Neuronal stem cell (in vitro differentiated cells): Measurements from ENCODE around the gene SELL.

ENCODE experiments used
- DNase-seq: peaks from one replicate; pipeline ENCODE4 v3.0.0-alpha.2; 2013; ENCODE audit warnings: low spot score
- H2AFZ ChIP-seq: one replicate; pipeline ENCODE4 v1.6.1; 2013; ENCODE audit warnings: mild to moderate bottlenecking, low read length, inconsistent platforms
- H2AK5ac ChIP-seq: 2 replicates; pipeline ENCODE4 v1.6.1; 2013; ENCODE audit warnings: low read depth, mild to moderate bottlenecking, inconsistent platforms, low read length, moderate library complexity, mixed read lengths
- H2BK120ac ChIP-seq: 2 replicates; pipeline ENCODE4 v1.6.1; 2013; ENCODE audit warnings: low read depth, mild to moderate bottlenecking, inconsistent platforms, low read length, moderate library complexity, mixed read lengths
- H2BK12ac ChIP-seq: one replicate; pipeline ENCODE4 v1.6.1; 2013; ENCODE audit warnings: low read length, inconsistent platforms
- H2BK15ac ChIP-seq: 2 replicates; pipeline ENCODE4 v1.6.1; 2013; ENCODE audit warnings: mild to moderate bottlenecking, low read length, inconsistent platforms, mixed read lengths
- H2BK5ac ChIP-seq: one replicate; pipeline ENCODE4 v1.6.1; 2013; ENCODE audit warnings: inconsistent platforms, mild to moderate bottlenecking, low read length, moderate library complexity
- H3K14ac ChIP-seq: one replicate; pipeline ENCODE4 v1.6.1; 2013; ENCODE audit warnings: low read length, inconsistent platforms
- H3K18ac ChIP-seq: 2 replicates; pipeline ENCODE4 v1.6.1; 2013; ENCODE audit warnings: low read length, inconsistent platforms
- H3K23ac ChIP-seq: 2 replicates; pipeline ENCODE4 v1.6.1; 2013; ENCODE audit warnings: low read depth, mild to moderate bottlenecking, mixed read lengths, low read length, inconsistent platforms; ENCODE audit not compliant: poor library complexity
- H3K27ac ChIP-seq: replicated peaks from 3 replicates; pipeline ENCODE4 v1.5.1; 2013; ENCODE audit warnings: low read length, inconsistent platforms
- H3K27me3 ChIP-seq, 3 experiments: 2 replicates each; pipeline ENCODE4 v1.6.1; 2013; ENCODE audit warnings: low read length in 3 of 3, mild to moderate bottlenecking in 2 of 3, inconsistent platforms in 1 of 3, low read depth in 1 of 3, mixed read lengths in 1 of 3, moderate library complexity in 1 of 3; ENCODE audit not compliant: control insufficient read depth in 3 of 3, insufficient read depth in 3 of 3
- H3K36me3 ChIP-seq, 2 donors: replicated peaks in 1 of 2; 2 replicates each; pipeline ENCODE4 v1.6.1; 2013; ENCODE audit warnings: low read length in 2 of 2; ENCODE audit not compliant: control insufficient read depth in 2 of 2, insufficient read depth in 2 of 2
- H3K4ac ChIP-seq: 2 replicates; pipeline ENCODE4 v1.6.1; 2013; ENCODE audit warnings: inconsistent platforms, mild to moderate bottlenecking, low read length, moderate library complexity
- H3K4me1 ChIP-seq, 2 donors: 1 replicate in 1 of 2; 2 replicates in 1 of 2; pipeline ENCODE4 v1.6.1; 2013; ENCODE audit warnings: low read length in 2 of 2, low read depth in 1 of 2; ENCODE audit not compliant: control insufficient read depth in 2 of 2, insufficient read depth in 1 of 2
- H3K4me2 ChIP-seq: one replicate; pipeline ENCODE4 v1.6.1; 2013; ENCODE audit warnings: mild to moderate bottlenecking, low read length, inconsistent platforms; ENCODE audit not compliant: insufficient read depth, poor library complexity, severe bottlenecking
- H3K4me3 ChIP-seq, 2 donors: 2 replicates each; pipeline ENCODE4 v1.5.1; 2013; ENCODE audit warnings: low read length in 2 of 2, mild to moderate bottlenecking in 2 of 2, inconsistent platforms in 1 of 2, moderate library complexity in 1 of 2
- H3K79me1 ChIP-seq: one replicate; pipeline ENCODE4 v1.6.1; 2013; ENCODE audit warnings: low read depth, mild to moderate bottlenecking, inconsistent platforms, low read length, moderate library complexity
- H3K9ac ChIP-seq: one replicate; pipeline ENCODE4 v1.6.1; 2013; ENCODE audit warnings: mild to moderate bottlenecking, low read depth, low read length, inconsistent platforms; ENCODE audit not compliant: poor library complexity
- H3K9me3 ChIP-seq, 2 donors: replicated peaks in 1 of 2; 2 replicates each; pipeline versions ENCODE3 to v1.6.1; 2013; ENCODE audit warnings: low read length in 2 of 2, mild to moderate bottlenecking in 2 of 2, inconsistent platforms in 1 of 2, low read depth in 1 of 2, mixed read lengths in 1 of 2, moderate library complexity in 1 of 2; ENCODE audit not compliant: control insufficient read depth in 2 of 2, insufficient read depth in 1 of 2
- H4K8ac ChIP-seq: one replicate; pipeline ENCODE4 v1.6.1; 2013; ENCODE audit warnings: low read depth, mild to moderate bottlenecking, inconsistent platforms, low read length, moderate library complexity
- H4K91ac ChIP-seq: one replicate; pipeline ENCODE4 v1.6.1; 2013; ENCODE audit warnings: low read length, low read depth, mild to moderate bottlenecking, inconsistent platforms; ENCODE audit not compliant: poor library complexity
- WGBS, 2 donors: extraction: QIAGEN DNeasy Blood & Tissue Kit; methylation state at CpG; one replicate each; pipeline ENCODE4 v1.1.7; 2013; ENCODE audit warnings: missing lambda C conversion rate in 2 of 2, mixed read lengths in 1 of 2; ENCODE audit not compliant: insufficient read length in 2 of 2, insufficient replicate concordance in 1 of 2; ENCODE audit errors: extremely low coverage in 2 of 2; 5-methylcytosine and 5-hydroxymethylcytosine counted together

The SELL gene

DNA sequence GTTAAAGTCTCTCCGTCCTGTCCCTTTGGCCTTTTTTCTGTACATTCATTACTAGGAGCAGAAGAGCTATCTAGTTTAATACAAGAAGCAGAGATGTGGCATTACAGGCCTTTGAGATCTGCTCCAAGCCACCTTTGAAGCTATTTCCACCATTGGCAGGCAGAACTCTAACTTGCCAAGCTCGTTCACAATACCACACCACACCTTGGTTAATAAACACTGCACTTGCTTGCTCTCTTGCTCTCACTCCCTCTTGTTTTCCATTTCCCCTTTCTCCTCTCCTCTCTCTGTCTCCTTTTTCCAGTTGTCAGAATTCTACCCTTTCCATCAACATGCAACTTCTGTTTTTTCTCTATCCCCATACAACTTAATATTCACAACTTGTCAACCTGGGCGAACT lies 15.4 kb upstream of the SELL start:
- Histone ChIP-seq H3K9me3 (no peaks in the 10 kb centered on the region), H3K4ac (no peak overlapping the region), H3K4me1 (no peaks in the 10 kb centered on the region), H3K36me3 (no peaks in the 10 kb centered on the region), H3K4me3 (no peak overlapping the region), H2BK15ac (no peak overlapping the region), H2AFZ (no peak overlapping the region), H3K9ac (no peak overlapping the region), H3K23ac (no peak overlapping the region), H4K8ac (no peak overlapping the region), H3K18ac (no peak overlapping the region), H3K27ac (no peak overlapping the region), H2BK5ac (no peak overlapping the region), H3K4me2 (no peak overlapping the region), H3K14ac (no peak overlapping the region), H2BK12ac (no peak overlapping the region), H3K27me3 (peaks cover 0 to 4% (median 0%) of the 10 kb centered on the region in 3 experiments), H3K79me1 (no peaks in the 10 kb centered on the region), H4K91ac (no peak overlapping the region), H2AK5ac (no peak overlapping the region), H2BK120ac (no peak overlapping the region)
- WGBS, 2 donors = no CpG with 5 or more reads among the region's 3 CpGs
- DNase-seq = no peak

DNA sequence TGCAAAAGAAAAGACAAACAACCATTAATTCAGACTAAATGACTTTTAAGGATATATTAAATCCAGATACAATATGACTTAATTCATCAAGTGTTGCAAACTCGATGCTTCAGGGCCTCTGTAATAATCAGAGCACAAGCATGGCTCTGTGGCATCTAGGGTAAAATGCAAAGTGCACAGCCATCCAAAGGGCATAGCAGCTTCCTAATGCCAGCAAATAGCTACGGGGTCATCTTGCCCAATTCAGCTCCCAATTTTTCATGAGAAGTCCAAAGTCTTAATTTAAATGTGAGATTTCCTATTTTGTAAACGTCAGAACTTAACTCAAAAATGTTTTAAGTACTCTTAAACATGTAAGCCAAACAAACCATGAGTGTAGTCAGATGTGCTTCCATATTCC lies 14.5 kb upstream of the SELL start:
- Histone ChIP-seq H3K4me1 (no peaks in the 10 kb centered on the region), H3K27ac (no peak overlapping the region), H3K4me3 (no peak overlapping the region), H2AFZ (no peak overlapping the region), H3K4me2 (no peak overlapping the region), H3K27me3 (peaks cover 0 to 4% (median 0%) of the 10 kb centered on the region in 3 experiments), H2AK5ac (no peak overlapping the region), H4K91ac (no peak overlapping the region), H2BK5ac (no peak overlapping the region), H3K23ac (no peak overlapping the region), H3K9ac (no peak overlapping the region), H2BK12ac (no peak overlapping the region), H3K14ac (no peak overlapping the region), H3K36me3 (no peaks in the 10 kb centered on the region), H3K18ac (no peak overlapping the region), H2BK120ac (no peak overlapping the region), H3K4ac (no peak overlapping the region), H3K79me1 (no peaks in the 10 kb centered on the region), H3K9me3 (no peaks in the 10 kb centered on the region), H2BK15ac (no peak overlapping the region), H4K8ac (no peak overlapping the region)
- WGBS, 2 donors = no CpG with 5 or more reads among the region's 3 CpGs
- DNase-seq = no peak

DNA sequence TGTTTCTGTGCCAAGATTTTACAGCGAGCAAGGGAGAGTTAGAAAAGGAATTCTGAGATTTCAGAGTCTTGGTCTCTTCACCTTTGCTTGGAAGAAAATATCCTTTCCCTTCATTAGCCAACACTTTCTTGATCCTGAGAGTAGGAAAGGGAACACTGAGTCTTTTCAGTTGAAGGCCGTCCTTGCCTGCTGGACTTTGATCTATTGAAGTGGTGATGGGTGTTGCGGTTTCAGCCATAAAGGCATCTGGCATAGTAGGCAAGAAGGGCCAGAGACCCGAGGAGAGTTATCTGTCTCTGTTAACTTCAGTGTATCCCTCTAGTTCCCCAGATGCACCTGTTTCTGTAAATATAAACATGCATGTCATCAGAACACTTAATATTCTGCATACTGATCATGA lies 12.7 kb upstream of the SELL start:
- Histone ChIP-seq H3K23ac (no peak overlapping the region), H3K36me3 (no peaks in the 10 kb centered on the region), H3K14ac (no peak overlapping the region), H2AK5ac (no peak overlapping the region), H2BK5ac (no peak overlapping the region), H3K4me2 (no peak overlapping the region), H3K4me3 (no peak overlapping the region), H3K79me1 (no peaks in the 10 kb centered on the region), H2BK15ac (no peak overlapping the region), H2BK120ac (no peak overlapping the region), H3K27me3 (peaks cover 0 to 4% (median 0%) of the 10 kb centered on the region in 3 experiments), H3K9me3 (no peaks in the 10 kb centered on the region), H3K9ac (no peak overlapping the region), H2BK12ac (no peak overlapping the region), H3K18ac (no peak overlapping the region), H4K8ac (no peak overlapping the region), H4K91ac (no peak overlapping the region), H2AFZ (no peak overlapping the region), H3K4ac (no peak overlapping the region), H3K4me1 (no peaks in the 10 kb centered on the region), H3K27ac (no peak overlapping the region)
- no peak for DNase-seq
- no CpG with 5 or more reads among the region's 4 CpGs for WGBS, 2 donors

DNA sequence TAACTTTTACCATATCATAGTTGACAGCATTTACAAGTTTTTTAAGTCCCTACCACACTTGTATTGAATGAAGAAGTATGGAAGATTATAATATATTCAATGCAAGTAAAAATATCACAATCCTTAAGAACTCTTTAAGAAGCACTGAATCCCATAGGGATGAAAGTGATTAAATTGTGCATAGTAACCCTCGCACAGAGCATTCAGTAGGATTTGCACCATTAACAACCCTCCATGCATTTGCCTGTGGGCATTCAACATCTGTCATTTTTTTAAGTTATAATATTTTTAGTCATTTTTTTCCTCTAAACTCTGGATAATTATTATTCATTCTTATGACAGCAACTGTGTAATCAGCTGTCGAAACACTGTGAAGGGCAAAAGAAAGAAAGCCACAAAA lies 12.3 kb upstream of the SELL start:
- no peak overlapping the region for H3K18ac ChIP-seq
- peaks cover 0 to 4% (median 0%) of the 10 kb centered on the region in 3 experiments for H3K27me3 ChIP-seq
- no peak overlapping the region for H3K23ac ChIP-seq
- WGBS, 2 donors = no CpG with 5 or more reads among the region's 2 CpGs
- no peak overlapping the region for H3K9ac ChIP-seq
- H2BK15ac ChIP-seq = no peak overlapping the region
- H3K36me3 ChIP-seq = no peaks in the 10 kb centered on the region
- no peak overlapping the region for H4K91ac ChIP-seq
- no peak overlapping the region for H3K4ac ChIP-seq
- DNase-seq = no peak
- no peak overlapping the region for H3K14ac ChIP-seq
- no peaks in the 10 kb centered on the region for H3K4me1 ChIP-seq
- no peak overlapping the region for H2BK5ac ChIP-seq
- H3K79me1 ChIP-seq = no peaks in the 10 kb centered on the region
- H4K8ac ChIP-seq = no peak overlapping the region
- no peak overlapping the region for H2BK12ac ChIP-seq
- no peak overlapping the region for H3K4me3 ChIP-seq
- H2AK5ac ChIP-seq = no peak overlapping the region
- no peak overlapping the region for H2AFZ ChIP-seq
- H3K4me2 ChIP-seq = no peak overlapping the region
- H2BK120ac ChIP-seq = no peak overlapping the region
- peaks cover 0 to 1% of the 10 kb centered on the region in 2 donors for H3K9me3 ChIP-seq
- no peak overlapping the region for H3K27ac ChIP-seq
